HEK293 (cell line): ENCODE measurements around the gene ABCA7.

Experiments
- YY1 ChIP-seq: fragments of 450-650 bp; formaldehyde crosslinking; IDR thresholded peaks from 2 replicates; pipeline ENCODE4 v1.5.1; 2018; ENCODE audit warnings: missing biosample characterization, missing genetic modification characterization
- TF ChIP-seq, protein P1 (sequence below): sonication (generic); formaldehyde crosslinking; IDR thresholded peaks from 2 replicates; pipeline ENCODE4 v1.8.1; 2022; ENCODE audit warnings: mild to moderate bottlenecking, moderate library complexity, missing genetic modification reagents

DNA sequence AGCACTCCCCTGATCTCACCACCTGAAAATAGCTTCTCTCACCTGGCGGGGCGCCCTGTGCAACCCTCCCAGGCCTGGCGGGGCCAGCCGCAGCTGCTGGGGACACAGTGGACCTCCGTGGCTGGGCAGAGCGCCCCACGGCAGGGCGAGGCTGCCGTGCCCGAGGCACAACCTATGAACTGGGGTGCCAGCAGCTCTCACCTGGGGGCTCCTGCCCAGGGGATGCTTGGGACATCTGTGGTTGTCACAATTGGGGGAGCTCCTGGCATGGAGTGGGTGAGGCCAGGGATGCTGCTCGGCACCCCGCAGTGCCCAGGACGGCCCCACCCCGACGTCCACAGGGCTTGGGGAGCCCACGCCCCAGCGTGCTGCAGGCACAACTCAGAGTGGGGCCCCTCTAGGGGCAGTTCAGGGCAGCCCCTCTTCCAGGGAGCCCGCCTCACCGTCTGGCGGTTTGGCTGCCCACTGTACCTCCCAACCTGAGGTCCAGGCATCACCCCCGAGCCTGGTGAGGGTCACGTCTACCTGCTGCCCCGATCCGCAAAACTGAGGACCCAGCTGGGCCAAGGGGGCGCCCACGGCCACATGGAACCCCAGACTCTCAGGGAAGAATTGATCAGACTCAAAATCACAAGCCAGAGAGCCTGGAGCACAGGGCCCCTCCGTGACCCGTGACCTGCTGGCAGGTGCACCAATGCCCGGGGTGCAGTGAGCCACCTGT lies 24.7 kb upstream of the ABCA7 start:
- TF ChIP-seq YY1: no peak
- TF ChIP-seq, protein P1, sequence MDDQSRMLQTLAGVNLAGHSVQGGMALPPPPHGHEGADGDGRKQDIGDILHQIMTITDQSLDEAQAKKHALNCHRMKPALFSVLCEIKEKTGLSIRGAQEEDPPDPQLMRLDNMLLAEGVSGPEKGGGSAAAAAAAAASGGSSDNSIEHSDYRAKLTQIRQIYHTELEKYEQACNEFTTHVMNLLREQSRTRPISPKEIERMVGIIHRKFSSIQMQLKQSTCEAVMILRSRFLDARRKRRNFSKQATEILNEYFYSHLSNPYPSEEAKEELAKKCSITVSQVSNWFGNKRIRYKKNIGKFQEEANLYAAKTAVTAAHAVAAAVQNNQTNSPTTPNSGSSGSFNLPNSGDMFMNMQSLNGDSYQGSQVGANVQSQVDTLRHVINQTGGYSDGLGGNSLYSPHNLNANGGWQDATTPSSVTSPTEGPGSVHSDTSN (CRISPR knock-in tag): no peak
